T-helper 1 cell treated with Interleukin-12 subunit alpha and Interleukin-12 subunit beta and Interleukin-4 antibody, amounts not matched to agents 30 ng/mL and 1 ng/mL, for 36 hours (primary cell): ENCODE results near the gene HERC2. TPM values are rescaled to one million over a fixed set of nuclear protein-coding genes. Genes with fewer than 3 reads are reported as not detected.

Experiments used
- intact Hi-C: fragments of 100-400 bp; cut with micrococcal nuclease; formaldehyde crosslinking; loops from one replicate; pipeline ENCODE4 v1.15.1; 2024
- total RNA-seq: library from RNA; stranded (reverse); gene quantifications from 2 replicates; pipeline ENCODE4 v1.2.3, GENCODE V29; 2022

The HERC2 gene
- total RNA-seq, 1 donor from 2014 or later, result 48.9 TPM

- intact Hi-C loops, result no loop called here
Measured at GRCh38 chr15:28079313-28079969, 242.5 kb downstream of the HERC2 start.

DNA sequence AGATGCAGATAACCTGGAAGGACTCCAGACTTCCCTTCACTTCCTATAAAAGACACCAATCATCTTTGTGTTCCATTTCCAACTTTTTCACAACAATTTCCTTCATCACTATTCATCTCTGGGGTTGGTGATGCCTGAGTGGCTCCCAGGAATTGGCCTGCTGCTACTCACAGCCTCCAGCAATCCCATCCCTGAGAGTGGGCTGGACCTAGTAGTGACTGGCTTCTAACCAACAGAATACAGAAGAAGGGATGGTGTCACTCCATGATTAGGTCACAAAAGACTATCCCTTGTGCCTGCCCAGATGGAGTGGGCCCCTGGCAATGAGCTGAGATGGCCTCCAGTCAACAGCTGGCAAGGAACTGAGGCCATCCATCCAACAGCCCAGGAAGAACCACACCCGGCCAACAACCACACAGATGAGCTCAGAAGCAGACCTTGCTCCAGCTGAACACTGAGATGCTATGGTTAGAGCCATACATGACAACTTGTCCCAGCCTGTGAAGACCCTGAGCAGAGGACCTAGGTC is 243.7 kb downstream of the HERC2 start:
- intact Hi-C loops, result no loop called here

DNA sequence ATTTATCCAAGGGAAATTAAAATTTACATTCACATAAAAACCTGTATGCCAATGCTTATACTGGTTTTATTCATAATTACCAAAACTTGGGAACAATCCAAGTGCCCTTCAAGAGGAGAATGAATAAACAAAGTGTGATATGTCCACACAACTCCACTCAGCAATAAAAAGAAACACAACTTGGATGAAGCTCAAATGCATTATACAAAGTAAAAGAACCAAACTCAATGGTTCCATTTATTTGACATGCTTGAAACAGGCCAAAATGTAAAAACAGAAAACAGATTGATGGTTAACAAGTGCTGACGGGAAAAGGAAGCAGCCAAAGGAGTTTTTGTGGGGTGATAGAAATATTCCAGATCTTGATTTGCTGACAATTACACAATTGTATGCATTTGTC is 246.4 kb downstream of the HERC2 start:
- intact Hi-C loops, result no loop called here

DNA sequence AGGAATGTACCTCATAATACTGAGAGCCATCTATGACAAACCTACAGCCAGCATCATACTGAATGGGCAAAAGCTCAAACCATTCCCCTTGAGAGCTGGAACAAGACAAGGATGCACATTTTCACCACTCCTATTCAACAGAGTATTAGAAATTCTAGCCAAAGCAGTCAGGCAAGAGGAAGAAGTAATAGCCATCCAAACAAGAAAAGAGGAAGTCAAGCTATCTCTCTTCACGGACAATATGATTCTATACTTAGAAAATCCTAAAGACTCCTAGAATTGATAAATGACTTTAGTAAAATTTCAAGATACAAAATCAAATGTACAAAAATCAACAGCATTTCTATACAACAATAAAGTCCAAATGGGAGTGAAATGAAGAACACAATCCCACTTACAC is 253.0 kb downstream of the HERC2 start:
- intact Hi-C loops, result no loop called here

- intact Hi-C loops, result no loop called here
Measured at GRCh38 chr15:28066231-28066630, 255.7 kb downstream of the HERC2 start.

Other genes with a start within 250 kb of the HERC2 start
- not detected in 2 replicates for gene OCA2, start 222.9 kb downstream of the HERC2 start, total RNA-seq
- gene GOLGA6L24, start 35.9 kb upstream of the HERC2 start, total RNA-seq, result not detected in 2 replicates
- gene GOLGA8F, start 56.5 kb upstream of the HERC2 start, total RNA-seq, result not detected in 2 replicates
- gene GOLGA8G, start 210.8 kb upstream of the HERC2 start, total RNA-seq, result not detected in 2 replicates
- not detected in 2 replicates for gene GOLGA6L25, start 231.4 kb upstream of the HERC2 start, total RNA-seq